ENCODE results near the gene TTC7B.

The TTC7B gene

GRCh38 chr14:90791486-90791885 is 24.7 kb downstream of the TTC7B start:
- WGBS, 2 experiments, result 91 to 95% methylated on average over 12 of the region's 12 CpGs

GRCh38 chr14:90788031-90788430 is 28.2 kb downstream of the TTC7B start:
- H3K4me3 ChIP-seq (ENCODE audit: insufficient read depth, low read depth, low read length), result no peak overlapping the region
- 89 to 96% methylated on average over 7 of the region's 7 CpGs for WGBS, 2 experiments
- H3K36me3 ChIP-seq (ENCODE audit: control insufficient read depth, insufficient read depth, low read length), result no peaks in the 10 kb centered on the region
- H3K27ac ChIP-seq (ENCODE audit: insufficient read depth, low read depth, low read length, poor library complexity, severe bottlenecking), result no peak overlapping the region
- H3K9me3 ChIP-seq (ENCODE audit: control insufficient read depth, low read length), result no peaks in the 10 kb centered on the region
- H3K4me1 ChIP-seq (ENCODE audit: control insufficient read depth, insufficient read depth, low read length), result no peaks in the 10 kb centered on the region
- H3K27me3 ChIP-seq (ENCODE audit: control insufficient read depth, insufficient read depth, low read length, poor library complexity, severe bottlenecking), result no peaks in the 10 kb centered on the region

More at GRCh38 chr14:90791486-90791885, 24.7 kb downstream of the TTC7B start:
- Histone ChIP-seq H3K4me3 (ENCODE audit: insufficient read depth, low read depth, low read length) (no peak overlapping the region), H3K4me1 (ENCODE audit: control insufficient read depth, insufficient read depth, low read length) (no peaks in the 10 kb centered on the region), H3K36me3 (ENCODE audit: control insufficient read depth, insufficient read depth, low read length) (no peaks in the 10 kb centered on the region), H3K9me3 (ENCODE audit: control insufficient read depth, low read length) (no peaks in the 10 kb centered on the region), H3K27ac (ENCODE audit: insufficient read depth, low read depth, low read length, poor library complexity, severe bottlenecking) (no peak overlapping the region), H3K27me3 (ENCODE audit: control insufficient read depth, insufficient read depth, low read length, poor library complexity, severe bottlenecking) (no peaks in the 10 kb centered on the region)

- H3K9me3 ChIP-seq (ENCODE audit: control insufficient read depth, low read length), result no peaks in the 10 kb centered on the region
- no peaks in the 10 kb centered on the region for H3K4me1 ChIP-seq (ENCODE audit: control insufficient read depth, insufficient read depth, low read length)
- no peak overlapping the region for H3K27ac ChIP-seq (ENCODE audit: insufficient read depth, low read depth, low read length, poor library complexity, severe bottlenecking)
- H3K4me3 ChIP-seq (ENCODE audit: insufficient read depth, low read depth, low read length), result no peak overlapping the region
- no peaks in the 10 kb centered on the region for H3K27me3 ChIP-seq (ENCODE audit: control insufficient read depth, insufficient read depth, low read length, poor library complexity, severe bottlenecking)
- WGBS, 2 experiments, result 94 to 97% methylated on average over 15 of the region's 15 CpGs
- H3K36me3 ChIP-seq (ENCODE audit: control insufficient read depth, insufficient read depth, low read length), result no peaks in the 10 kb centered on the region
Observed at GRCh38 chr14:90785876-90786450, 30.3 kb downstream of the TTC7B start.

- whole genome bisulfite sequencing, 2 experiments, result 75 to 76% methylated on average over 7 of the region's 7 CpGs
- Histone ChIP-seq H3K27me3 (ENCODE audit: control insufficient read depth, insufficient read depth, low read length, poor library complexity, severe bottlenecking) (no peaks in the 10 kb centered on the region), H3K9me3 (ENCODE audit: control insufficient read depth, low read length) (no peaks in the 10 kb centered on the region), H3K27ac (ENCODE audit: insufficient read depth, low read depth, low read length, poor library complexity, severe bottlenecking) (no peak overlapping the region), H3K36me3 (ENCODE audit: control insufficient read depth, insufficient read depth, low read length) (no peaks in the 10 kb centered on the region), H3K4me3 (ENCODE audit: insufficient read depth, low read depth, low read length) (no peak overlapping the region), H3K4me1 (ENCODE audit: control insufficient read depth, insufficient read depth, low read length) (no peaks in the 10 kb centered on the region)
Observed at GRCh38 chr14:90785471-90785870, 30.8 kb downstream of the TTC7B start.

GRCh38 chr14:90784621-90785270 is 31.5 kb downstream of the TTC7B start:
- H3K27ac ChIP-seq (ENCODE audit: insufficient read depth, low read depth, low read length, poor library complexity, severe bottlenecking), result no peak overlapping the region
- 94 to 96% methylated on average over 9 of the region's 9 CpGs for WGBS, 2 experiments
- H3K36me3 ChIP-seq (ENCODE audit: control insufficient read depth, insufficient read depth, low read length), result no peaks in the 10 kb centered on the region

GRCh38 chr14:90783344-90783743 is 32.9 kb downstream of the TTC7B start:
- H3K36me3 ChIP-seq (ENCODE audit: control insufficient read depth, insufficient read depth, low read length), result no peaks in the 10 kb centered on the region
- no peak overlapping the region for H3K4me3 ChIP-seq (ENCODE audit: insufficient read depth, low read depth, low read length)
- 92 to 93% methylated on average over 6 of the region's 6 CpGs for WGBS, 2 experiments
- H3K27me3 ChIP-seq (ENCODE audit: control insufficient read depth, insufficient read depth, low read length, poor library complexity, severe bottlenecking), result no peaks in the 10 kb centered on the region
- no peaks in the 10 kb centered on the region for H3K4me1 ChIP-seq (ENCODE audit: control insufficient read depth, insufficient read depth, low read length)
- no peaks in the 10 kb centered on the region for H3K9me3 ChIP-seq (ENCODE audit: control insufficient read depth, low read length)
- no peak overlapping the region for H3K27ac ChIP-seq (ENCODE audit: insufficient read depth, low read depth, low read length, poor library complexity, severe bottlenecking)

More at GRCh38 chr14:90784621-90785270, 31.5 kb downstream of the TTC7B start:
- Histone ChIP-seq H3K4me1 (ENCODE audit: control insufficient read depth, insufficient read depth, low read length) (no peaks in the 10 kb centered on the region), H3K27me3 (ENCODE audit: control insufficient read depth, insufficient read depth, low read length, poor library complexity, severe bottlenecking) (no peaks in the 10 kb centered on the region), H3K4me3 (ENCODE audit: insufficient read depth, low read depth, low read length) (no peak overlapping the region), H3K9me3 (ENCODE audit: control insufficient read depth, low read length) (no peaks in the 10 kb centered on the region)

GRCh38 chr14:90782892-90783291 is 33.3 kb downstream of the TTC7B start:
- no peaks in the 10 kb centered on the region for H3K9me3 ChIP-seq (ENCODE audit: control insufficient read depth, low read length)
- no peaks in the 10 kb centered on the region for H3K36me3 ChIP-seq (ENCODE audit: control insufficient read depth, insufficient read depth, low read length)
- H3K27me3 ChIP-seq (ENCODE audit: control insufficient read depth, insufficient read depth, low read length, poor library complexity, severe bottlenecking), result no peaks in the 10 kb centered on the region
- no peak overlapping the region for H3K27ac ChIP-seq (ENCODE audit: insufficient read depth, low read depth, low read length, poor library complexity, severe bottlenecking)
- no peak overlapping the region for H3K4me3 ChIP-seq (ENCODE audit: insufficient read depth, low read depth, low read length)
- no peaks in the 10 kb centered on the region for H3K4me1 ChIP-seq (ENCODE audit: control insufficient read depth, insufficient read depth, low read length)
- WGBS, 2 experiments, result 87 to 94% methylated on average over 4 of the region's 4 CpGs

- no peaks in the 10 kb centered on the region for H3K27me3 ChIP-seq (ENCODE audit: control insufficient read depth, insufficient read depth, low read length, poor library complexity, severe bottlenecking)
- 93 to 96% methylated on average over 8 of the region's 8 CpGs for WGBS, 2 experiments
- no peaks in the 10 kb centered on the region for H3K9me3 ChIP-seq (ENCODE audit: control insufficient read depth, low read length)
- H3K27ac ChIP-seq (ENCODE audit: insufficient read depth, low read depth, low read length, poor library complexity, severe bottlenecking), result no peak overlapping the region
- no peak overlapping the region for H3K4me3 ChIP-seq (ENCODE audit: insufficient read depth, low read depth, low read length)
- H3K4me1 ChIP-seq (ENCODE audit: control insufficient read depth, insufficient read depth, low read length), result no peaks in the 10 kb centered on the region
- H3K36me3 ChIP-seq (ENCODE audit: control insufficient read depth, insufficient read depth, low read length), result no peaks in the 10 kb centered on the region
Observed at GRCh38 chr14:90781876-90782275, 34.4 kb downstream of the TTC7B start.

GRCh38 chr14:90781344-90781761 is 34.9 kb downstream of the TTC7B start:
- H3K36me3 ChIP-seq (ENCODE audit: control insufficient read depth, insufficient read depth, low read length), result no peaks in the 10 kb centered on the region
- WGBS, 2 experiments, result 93 to 95% methylated on average over 4 of the region's 4 CpGs
- no peaks in the 10 kb centered on the region for H3K9me3 ChIP-seq (ENCODE audit: control insufficient read depth, low read length)
- H3K4me3 ChIP-seq (ENCODE audit: insufficient read depth, low read depth, low read length), result no peak overlapping the region
- no peak overlapping the region for H3K27ac ChIP-seq (ENCODE audit: insufficient read depth, low read depth, low read length, poor library complexity, severe bottlenecking)
- no peaks in the 10 kb centered on the region for H3K4me1 ChIP-seq (ENCODE audit: control insufficient read depth, insufficient read depth, low read length)
- no peaks in the 10 kb centered on the region for H3K27me3 ChIP-seq (ENCODE audit: control insufficient read depth, insufficient read depth, low read length, poor library complexity, severe bottlenecking)

- Histone ChIP-seq H3K36me3 (ENCODE audit: control insufficient read depth, insufficient read depth, low read length) (no peaks in the 10 kb centered on the region), H3K4me1 (ENCODE audit: control insufficient read depth, insufficient read depth, low read length) (no peaks in the 10 kb centered on the region)
- 90 to 94% methylated on average over 12 of the region's 12 CpGs for WGBS, 2 experiments
Observed at GRCh38 chr14:90780519-90780918, 35.7 kb downstream of the TTC7B start.

More at GRCh38 chr14:90780519-90780918, 35.7 kb downstream of the TTC7B start:
- no peak overlapping the region for H3K4me3 ChIP-seq (ENCODE audit: insufficient read depth, low read depth, low read length)
- no peaks in the 10 kb centered on the region for H3K9me3 ChIP-seq (ENCODE audit: control insufficient read depth, low read length)
- H3K27ac ChIP-seq (ENCODE audit: insufficient read depth, low read depth, low read length, poor library complexity, severe bottlenecking), result no peak overlapping the region
- H3K27me3 ChIP-seq (ENCODE audit: control insufficient read depth, insufficient read depth, low read length, poor library complexity, severe bottlenecking), result no peaks in the 10 kb centered on the region
